NCI-H748 (cell line): Measurements from ENCODE around the gene BHLHE40.

ENCODE experiments used
- DNase-seq: peaks from one replicate; lab custom pipeline; 2025; ENCODE audit not compliant: unreplicated experiment; lab: John Stamatoyannopoulos, UW

BHLHE40 gene

GRCh38 chr3:4982773-4983738 lies 3.8 kb downstream of the BHLHE40 start:
- DNase-seq, result no peak

- peak; percentile 5 for DNase-seq
Observed at GRCh38 chr3:4983739-4984510, 4.7 kb downstream of the BHLHE40 start.

GRCh38 chr3:4984511-4984864 lies 5.3 kb downstream of the BHLHE40 start:
- DNase-seq, result no peak

- DNase-seq, result peak; percentile 25
Observed at GRCh38 chr3:4985330-4986174, 6.3 kb downstream of the BHLHE40 start.

GRCh38 chr3:4986175-4986781 lies 7.0 kb downstream of the BHLHE40 start:
- no peak for DNase-seq

- DNase-seq, result peak; percentile 95
Observed at GRCh38 chr3:4986782-4987537, 7.7 kb downstream of the BHLHE40 start.

- DNase-seq, result no peak
Observed at GRCh38 chr3:4987538-4988296, 8.5 kb downstream of the BHLHE40 start.

GRCh38 chr3:4988983-4989834 lies 10.0 kb downstream of the BHLHE40 start:
- no peak for DNase-seq

GRCh38 chr3:4990069-4990468 lies 10.8 kb downstream of the BHLHE40 start:
- DNase-seq, result no peak

- no peak for DNase-seq
Observed at GRCh38 chr3:4992118-4992517, 12.9 kb downstream of the BHLHE40 start.

- DNase-seq, result no peak
Observed at GRCh38 chr3:4993276-4994143, 14.3 kb downstream of the BHLHE40 start.

GRCh38 chr3:4994144-4994730 lies 15.0 kb downstream of the BHLHE40 start:
- DNase-seq, result no peak

- no peak for DNase-seq
Observed at GRCh38 chr3:4994823-4995499, 15.7 kb downstream of the BHLHE40 start.

GRCh38 chr3:4995500-4996053 lies 16.3 kb downstream of the BHLHE40 start:
- no peak for DNase-seq

- DNase-seq, result no peak
Observed at GRCh38 chr3:4996223-4996765, 17.1 kb downstream of the BHLHE40 start.

- DNase-seq, result no peak
Observed at GRCh38 chr3:4996771-4997291, 17.6 kb downstream of the BHLHE40 start.
